ENCODE measurements around the gene TRAP1. TPM values are rescaled to one million over a fixed set of nuclear protein-coding genes. Genes with fewer than 3 reads are reported as not detected.

TRAP1 gene
- total and polyA plus RNA-seq, 2 experiments from 2014 or later, result 143 to 228 TPM

- Histone ChIP-seq H3K27ac (ENCODE audit: low read depth) (peak overlapping the region; percentile 45; the same call in 1 of the 2 replicates), H3F3A (replicated peaks; ENCODE audit: low read depth) (0 out of 2 replicates have a peak, but pooled peaks cover 11% of the 10 kb centered on the region), H2AFZ (no peak overlapping the region), H3K4me2 (peak overlapping the region; percentile 54; the same call in 1 of the 2 replicates), H3K4me1 (ENCODE audit: insufficient read depth) (peaks cover 14% of the 10 kb centered on the region), H3K79me2 (replicated peaks; ENCODE audit: insufficient read depth) (no peaks in the 10 kb centered on the region), H3K27me3 (ENCODE audit: insufficient read depth) (no peaks in the 10 kb centered on the region), H4K20me1 (replicated peaks; ENCODE audit: insufficient read depth) (no peaks in the 10 kb centered on the region), H3K9me2 (ENCODE audit: insufficient read depth) (no peaks in the 10 kb centered on the region), H3K4me3 (no peak overlapping the region), H3K36me3 (ENCODE audit: insufficient read depth) (no peaks in the 10 kb centered on the region)
- 0 out of 3 replicates have a peak, but pooled peaks cover 3% of the 10 kb centered on the region for H3K9me3 Mint-ChIP-seq
- H3K4me1 Mint-ChIP-seq, result peaks cover 28% of the 10 kb centered on the region
- ATAC-seq, result no peak
- no peak for TF ChIP-seq ETS1 (IDR thresholded peaks at IDR 0.05)
- TF ChIP-seq JUNB (IDR thresholded peaks at IDR 0.05; ENCODE audit: unreplicated experiment), result no peak
- TF ChIP-seq POLR2AphosphoS5 (IDR thresholded peaks at IDR 0.05; ENCODE audit: low read depth), result no peak
- no peak for TF ChIP-seq CTCF (conservative IDR thresholded peaks at IDR 0.05; ENCODE audit: low read depth in 2 of 2)
- no peak for TF ChIP-seq ZNF331 (CRISPR knock-in tag; IDR thresholded peaks at IDR 0.05; ENCODE audit: low read depth)
- no peak for TF ChIP-seq REST (IDR thresholded peaks at IDR 0.05; ENCODE audit: unreplicated experiment)
- no peak for TF ChIP-seq EZH2phosphoT487 (IDR thresholded peaks at IDR 0.05; ENCODE audit: unreplicated experiment)
- TF ChIP-seq EZH2 (IDR thresholded peaks at IDR 0.05; ENCODE audit: low read depth, unreplicated experiment), result no peak
- TF ChIP-seq CREB1 (CRISPR knock-in tag; IDR thresholded peaks at IDR 0.05; ENCODE audit: low read depth), result no peak
- no peak for TF ChIP-seq NANOG (IDR thresholded peaks at IDR 0.05; ENCODE audit: borderline replicate concordance)
- TF ChIP-seq ZNF462 (CRISPR knock-in tag; IDR thresholded peaks at IDR 0.05), result no peak
- TF ChIP-seq STAT1 (IDR thresholded peaks at IDR 0.05; ENCODE audit: unreplicated experiment), result no peak
- TF ChIP-seq ZNF114 (CRISPR knock-in tag; IDR thresholded peaks at IDR 0.05), result no peak
- peaks cover 17% of the 10 kb centered on the region; the same call in 1 of the 3 replicates for H3K36me3 Mint-ChIP-seq (ENCODE audit: low read depth)
- no peak for DNase-seq (ENCODE audit: low spot score)
- H3K27me3 Mint-ChIP-seq (ENCODE audit: insufficient read depth, low read depth, poor library complexity), result peaks cover 32% of the 10 kb centered on the region
- 0 out of 3 replicates have a peak overlapping the region, but pooled peaks have one; percentile 46 for H3K4me3 Mint-ChIP-seq
- peak overlapping the region; percentile 97 for H3K27ac Mint-ChIP-seq
Measured at GRCh38 chr16:3646348-3646920, 70.9 kb downstream of the TRAP1 start.
